Esophagus muscularis mucosa (tissue), 4 donors: ENCODE data around the gene NPHP4.

Experiments
- CTCF ChIP-seq, 3 experiments: fragments of 200-600 bp in 2 of 3; fragments of 450-650 bp in 1 of 3; sonication (generic) in 2 of 3; IDR thresholded peaks; one replicate each; pipeline ENCODE4 v1.5.1; 2017 to 2019; ENCODE audit warnings: antibody characterized with exemption in 3 of 3, mild to moderate bottlenecking in 2 of 3, moderate library complexity in 1 of 3
- EP300 ChIP-seq: sonication (generic); formaldehyde crosslinking; IDR thresholded peaks from one replicate; pipeline ENCODE4 v1.6.1; 2017; ENCODE audit warnings: antibody characterized with exemption
- POLR2AphosphoS5 ChIP-seq, 2 donors: sonication (generic); formaldehyde crosslinking; IDR thresholded peaks; one replicate each; pipeline ENCODE4 v1.6.1; 2017; ENCODE audit warnings: antibody characterized with exemption in 2 of 2

DNA sequence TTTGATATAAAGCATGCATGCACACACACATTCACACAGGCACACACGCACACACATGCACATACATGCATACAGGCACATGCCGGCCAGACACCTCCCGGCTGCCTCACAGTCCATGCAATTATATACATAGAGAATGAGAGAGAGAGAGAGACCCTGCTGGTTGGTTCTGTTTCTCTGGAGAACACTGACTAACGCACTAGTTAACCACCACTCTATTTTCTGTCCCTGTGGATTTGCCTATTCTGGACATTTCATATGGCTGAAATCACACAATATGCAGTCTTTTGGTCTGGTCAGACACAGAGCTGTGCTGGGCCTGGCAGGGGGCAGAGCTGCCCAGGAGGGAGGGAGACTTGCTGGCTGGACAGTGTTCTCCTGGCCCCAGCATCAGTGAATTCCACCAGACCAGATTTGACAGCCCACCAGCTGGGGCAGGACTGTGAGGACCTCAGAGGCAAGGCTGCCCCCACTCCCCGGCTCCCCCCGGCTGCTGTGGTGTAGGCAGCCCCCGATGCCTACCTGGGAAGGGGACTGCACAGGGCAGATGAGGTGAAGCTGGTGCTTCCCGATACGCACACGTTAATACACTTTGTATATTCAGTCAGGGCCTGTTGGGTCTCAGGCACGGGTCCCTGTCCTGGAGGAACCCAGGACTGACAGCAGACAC lies 152.2 kb downstream of the NPHP4 start:
- TF ChIP-seq POLR2AphosphoS5 (IDR thresholded peaks at IDR 0.05) (no peak), CTCF (IDR thresholded peaks at IDR 0.05) (no peak), EP300 (no peak)
